ENCODE results near the gene RANBP1. TPM values are rescaled to one million over a fixed set of nuclear protein-coding genes. Genes with fewer than 3 reads are reported as not detected.

RANBP1 gene
- total and polyA plus RNA-seq, 2 of the 13 experiments (the other 11 are each of a cell fraction or from before 2014, with no cell fraction given): 181 to 492 TPM

DNA sequence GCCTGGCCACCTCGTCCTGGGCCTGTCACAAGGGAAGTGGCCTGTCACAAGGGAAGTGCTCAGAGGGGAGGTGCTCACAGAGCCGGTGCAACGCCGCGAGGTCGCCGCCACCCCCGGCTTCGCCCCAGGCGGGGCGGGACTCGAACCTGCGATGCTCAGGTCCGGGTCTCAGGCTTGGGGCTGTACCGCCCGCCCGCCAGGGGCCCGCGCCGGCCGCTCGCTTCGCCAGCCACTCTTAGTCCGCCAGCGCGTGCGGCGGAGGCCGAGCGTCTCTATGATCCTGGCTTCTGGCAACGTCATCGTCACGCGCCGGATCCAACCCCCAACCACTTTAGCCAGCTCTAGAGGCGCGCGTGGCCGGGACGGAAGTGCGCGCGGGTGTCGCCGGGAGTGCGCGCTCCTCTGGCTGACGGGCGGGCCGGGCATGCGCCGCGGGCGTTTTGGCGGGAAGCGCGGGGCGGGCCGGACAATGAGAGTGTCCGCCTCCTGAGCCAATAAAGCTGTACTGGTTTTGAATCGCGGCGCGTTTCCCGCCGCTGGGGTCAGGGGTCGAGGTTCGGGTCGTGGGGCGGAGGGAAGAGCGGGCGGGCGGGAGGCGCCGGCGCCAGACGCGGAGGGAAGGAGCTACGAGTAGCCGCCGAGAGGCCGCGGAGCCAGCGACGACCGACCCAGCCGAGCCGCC is 1.2 kb downstream of the RANBP1 start, which contains the start of gene TRMT2A (continued):
- TF ChIP-seq, protein P1, sequence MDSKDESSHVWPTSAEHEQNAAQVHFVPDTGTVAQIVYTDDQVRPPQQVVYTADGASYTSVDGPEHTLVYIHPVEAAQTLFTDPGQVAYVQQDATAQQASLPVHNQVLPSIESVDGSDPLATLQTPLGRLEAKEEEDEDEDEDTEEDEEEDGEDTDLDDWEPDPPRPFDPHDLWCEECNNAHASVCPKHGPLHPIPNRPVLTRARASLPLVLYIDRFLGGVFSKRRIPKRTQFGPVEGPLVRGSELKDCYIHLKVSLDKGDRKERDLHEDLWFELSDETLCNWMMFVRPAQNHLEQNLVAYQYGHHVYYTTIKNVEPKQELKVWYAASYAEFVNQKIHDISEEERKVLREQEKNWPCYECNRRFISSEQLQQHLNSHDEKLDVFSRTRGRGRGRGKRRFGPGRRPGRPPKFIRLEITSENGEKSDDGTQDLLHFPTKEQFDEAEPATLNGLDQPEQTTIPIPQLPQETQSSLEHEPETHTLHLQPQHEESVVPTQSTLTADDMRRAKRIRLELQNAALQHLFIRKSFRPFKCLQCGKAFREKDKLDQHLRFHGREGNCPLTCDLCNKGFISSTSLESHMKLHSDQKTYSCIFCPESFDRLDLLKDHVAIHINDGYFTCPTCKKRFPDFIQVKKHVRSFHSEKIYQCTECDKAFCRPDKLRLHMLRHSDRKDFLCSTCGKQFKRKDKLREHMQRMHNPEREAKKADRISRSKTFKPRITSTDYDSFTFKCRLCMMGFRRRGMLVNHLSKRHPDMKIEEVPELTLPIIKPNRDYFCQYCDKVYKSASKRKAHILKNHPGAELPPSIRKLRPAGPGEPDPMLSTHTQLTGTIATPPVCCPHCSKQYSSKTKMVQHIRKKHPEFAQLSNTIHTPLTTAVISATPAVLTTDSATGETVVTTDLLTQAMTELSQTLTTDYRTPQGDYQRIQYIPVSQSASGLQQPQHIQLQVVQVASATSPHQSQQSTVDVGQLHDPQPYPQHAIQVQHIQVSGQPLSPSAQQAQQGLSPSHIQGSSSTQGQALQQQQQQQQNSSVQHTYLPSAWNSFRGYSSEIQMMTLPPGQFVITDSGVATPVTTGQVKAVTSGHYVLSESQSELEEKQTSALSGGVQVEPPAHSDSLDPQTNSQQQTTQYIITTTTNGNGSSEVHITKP (CRISPR knock-in tag; IDR thresholded peaks at IDR 0.05; ENCODE audit: low read depth): no peak
- TF ChIP-seq PAF1 (CRISPR knock-in tag; IDR thresholded peaks at IDR 0.05) (no peak), ZNF33B (CRISPR knock-in tag; IDR thresholded peaks at IDR 0.05) (no peak), ELF1 (CRISPR knock-in tag; IDR thresholded peaks at IDR 0.05) (peak; percentile 81), ZNF567 (CRISPR knock-in tag; IDR thresholded peaks at IDR 0.05; ENCODE audit: borderline replicate concordance) (no peak; the same call in 1 of the 2 replicates), ZKSCAN8 (CRISPR knock-in tag; IDR thresholded peaks at IDR 0.05; ENCODE audit: borderline replicate concordance) (peak; percentile 21; the same call in 1 of the 2 replicates), MED8 (CRISPR knock-in tag; IDR thresholded peaks at IDR 0.05; ENCODE audit: insufficient replicate concordance) (peak; percentile 78), AGO1 (IDR thresholded peaks at IDR 0.05; ENCODE audit: low read depth, low read length, poor library complexity, severe bottlenecking) (no peak), ZNF598 (CRISPR knock-in tag; IDR thresholded peaks at IDR 0.05; ENCODE audit: borderline replicate concordance) (no peak; the same call in 1 of the 2 replicates), NR1H2 (CRISPR knock-in tag; IDR thresholded peaks at IDR 0.05; ENCODE audit: borderline replicate concordance, low read depth) (no peak), ZBTB7A (CRISPR knock-in tag; IDR thresholded peaks at IDR 0.05) (no peak), RFX1 (IDR thresholded peaks at IDR 0.05) (no peak)
- TF ChIP-seq, protein P2, sequence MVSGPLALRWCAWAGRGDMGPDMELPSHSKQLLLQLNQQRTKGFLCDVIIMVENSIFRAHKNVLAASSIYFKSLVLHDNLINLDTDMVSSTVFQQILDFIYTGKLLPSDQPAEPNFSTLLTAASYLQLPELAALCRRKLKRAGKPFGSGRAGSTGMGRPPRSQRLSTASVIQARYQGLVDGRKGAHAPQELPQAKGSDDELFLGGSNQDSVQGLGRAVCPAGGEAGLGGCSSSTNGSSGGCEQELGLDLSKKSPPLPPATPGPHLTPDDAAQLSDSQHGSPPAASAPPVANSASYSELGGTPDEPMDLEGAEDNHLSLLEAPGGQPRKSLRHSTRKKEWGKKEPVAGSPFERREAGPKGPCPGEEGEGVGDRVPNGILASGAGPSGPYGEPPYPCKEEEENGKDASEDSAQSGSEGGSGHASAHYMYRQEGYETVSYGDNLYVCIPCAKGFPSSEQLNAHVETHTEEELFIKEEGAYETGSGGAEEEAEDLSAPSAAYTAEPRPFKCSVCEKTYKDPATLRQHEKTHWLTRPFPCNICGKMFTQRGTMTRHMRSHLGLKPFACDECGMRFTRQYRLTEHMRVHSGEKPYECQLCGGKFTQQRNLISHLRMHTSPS (CRISPR knock-in tag; IDR thresholded peaks at IDR 0.05; ENCODE audit: low read depth): no peak
- TF ChIP-seq, protein P3, sequence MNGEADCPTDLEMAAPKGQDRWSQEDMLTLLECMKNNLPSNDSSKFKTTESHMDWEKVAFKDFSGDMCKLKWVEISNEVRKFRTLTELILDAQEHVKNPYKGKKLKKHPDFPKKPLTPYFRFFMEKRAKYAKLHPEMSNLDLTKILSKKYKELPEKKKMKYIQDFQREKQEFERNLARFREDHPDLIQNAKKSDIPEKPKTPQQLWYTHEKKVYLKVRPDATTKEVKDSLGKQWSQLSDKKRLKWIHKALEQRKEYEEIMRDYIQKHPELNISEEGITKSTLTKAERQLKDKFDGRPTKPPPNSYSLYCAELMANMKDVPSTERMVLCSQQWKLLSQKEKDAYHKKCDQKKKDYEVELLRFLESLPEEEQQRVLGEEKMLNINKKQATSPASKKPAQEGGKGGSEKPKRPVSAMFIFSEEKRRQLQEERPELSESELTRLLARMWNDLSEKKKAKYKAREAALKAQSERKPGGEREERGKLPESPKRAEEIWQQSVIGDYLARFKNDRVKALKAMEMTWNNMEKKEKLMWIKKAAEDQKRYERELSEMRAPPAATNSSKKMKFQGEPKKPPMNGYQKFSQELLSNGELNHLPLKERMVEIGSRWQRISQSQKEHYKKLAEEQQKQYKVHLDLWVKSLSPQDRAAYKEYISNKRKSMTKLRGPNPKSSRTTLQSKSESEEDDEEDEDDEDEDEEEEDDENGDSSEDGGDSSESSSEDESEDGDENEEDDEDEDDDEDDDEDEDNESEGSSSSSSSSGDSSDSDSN (CRISPR knock-in tag; IDR thresholded peaks at IDR 0.05): peak; percentile 83
- TF ChIP-seq, protein P4, sequence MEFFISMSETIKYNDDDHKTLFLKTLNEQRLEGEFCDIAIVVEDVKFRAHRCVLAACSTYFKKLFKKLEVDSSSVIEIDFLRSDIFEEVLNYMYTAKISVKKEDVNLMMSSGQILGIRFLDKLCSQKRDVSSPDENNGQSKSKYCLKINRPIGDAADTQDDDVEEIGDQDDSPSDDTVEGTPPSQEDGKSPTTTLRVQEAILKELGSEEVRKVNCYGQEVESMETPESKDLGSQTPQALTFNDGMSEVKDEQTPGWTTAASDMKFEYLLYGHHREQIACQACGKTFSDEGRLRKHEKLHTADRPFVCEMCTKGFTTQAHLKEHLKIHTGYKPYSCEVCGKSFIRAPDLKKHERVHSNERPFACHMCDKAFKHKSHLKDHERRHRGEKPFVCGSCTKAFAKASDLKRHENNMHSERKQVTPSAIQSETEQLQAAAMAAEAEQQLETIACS (CRISPR knock-in tag; IDR thresholded peaks at IDR 0.05): peak; percentile 99
- TF ChIP-seq, protein P5, sequence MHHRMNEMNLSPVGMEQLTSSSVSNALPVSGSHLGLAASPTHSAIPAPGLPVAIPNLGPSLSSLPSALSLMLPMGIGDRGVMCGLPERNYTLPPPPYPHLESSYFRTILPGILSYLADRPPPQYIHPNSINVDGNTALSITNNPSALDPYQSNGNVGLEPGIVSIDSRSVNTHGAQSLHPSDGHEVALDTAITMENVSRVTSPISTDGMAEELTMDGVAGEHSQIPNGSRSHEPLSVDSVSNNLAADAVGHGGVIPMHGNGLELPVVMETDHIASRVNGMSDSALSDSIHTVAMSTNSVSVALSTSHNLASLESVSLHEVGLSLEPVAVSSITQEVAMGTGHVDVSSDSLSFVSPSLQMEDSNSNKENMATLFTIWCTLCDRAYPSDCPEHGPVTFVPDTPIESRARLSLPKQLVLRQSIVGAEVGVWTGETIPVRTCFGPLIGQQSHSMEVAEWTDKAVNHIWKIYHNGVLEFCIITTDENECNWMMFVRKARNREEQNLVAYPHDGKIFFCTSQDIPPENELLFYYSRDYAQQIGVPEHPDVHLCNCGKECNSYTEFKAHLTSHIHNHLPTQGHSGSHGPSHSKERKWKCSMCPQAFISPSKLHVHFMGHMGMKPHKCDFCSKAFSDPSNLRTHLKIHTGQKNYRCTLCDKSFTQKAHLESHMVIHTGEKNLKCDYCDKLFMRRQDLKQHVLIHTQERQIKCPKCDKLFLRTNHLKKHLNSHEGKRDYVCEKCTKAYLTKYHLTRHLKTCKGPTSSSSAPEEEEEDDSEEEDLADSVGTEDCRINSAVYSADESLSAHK (CRISPR knock-in tag; IDR thresholded peaks at IDR 0.05; ENCODE audit: borderline replicate concordance): no peak
